Trophoblast cell (in vitro differentiated cells and primary cell): ENCODE results near the gene ASB17.
A peak's percentile ranks its signal among the peaks of the same experiment; 100 is the strongest.
"Not testable (repeated sequence)": the region's sequence is repeated elsewhere in the genome, so short reads cannot be mapped to it uniquely, and the experiment has no call there.

Experiments
- DNase-seq, 2 donors: peaks; one replicate each; pipeline ENCODE4 v3.0.0-alpha.2; 2016
- H2AFZ ChIP-seq: 2 replicates; pipeline ENCODE4 v1.6.1; 2013; ENCODE audit warnings: low read length, moderate library complexity, mild to moderate bottlenecking; ENCODE audit not compliant: insufficient read depth, poor library complexity
- H2AK5ac ChIP-seq: 2 replicates; pipeline ENCODE4 v1.6.1; 2013; ENCODE audit warnings: mild to moderate bottlenecking, low read length
- H2BK120ac ChIP-seq: 2 replicates; pipeline ENCODE4 v1.6.1; 2013; ENCODE audit warnings: low read length, mild to moderate bottlenecking, moderate library complexity; ENCODE audit not compliant: insufficient read depth, poor library complexity
- H2BK12ac ChIP-seq: 2 replicates; pipeline ENCODE4 v1.6.1; 2013; ENCODE audit warnings: mild to moderate bottlenecking, low read length, moderate library complexity
- H2BK5ac ChIP-seq: 2 replicates; pipeline ENCODE4 v1.6.1; 2013; ENCODE audit warnings: low read length, low read depth, moderate library complexity, mild to moderate bottlenecking; ENCODE audit not compliant: poor library complexity
- H3K14ac ChIP-seq: 2 replicates; pipeline ENCODE4 v1.6.1; 2013; ENCODE audit warnings: mild to moderate bottlenecking, low read length
- H3K18ac ChIP-seq: 2 replicates; pipeline ENCODE4 v1.6.1; 2013; ENCODE audit warnings: mild to moderate bottlenecking, low read length
- H3K23ac ChIP-seq: 2 replicates; pipeline ENCODE4 v1.6.1; 2013; ENCODE audit warnings: low read length
- H3K27ac ChIP-seq: 2 replicates; pipeline ENCODE4 v1.5.1; 2013; ENCODE audit warnings: low read depth, mild to moderate bottlenecking, inconsistent platforms, low read length, moderate library complexity
- H3K27me3 ChIP-seq: 2 replicates; pipeline ENCODE4 v1.6.1; 2013; ENCODE audit warnings: inconsistent platforms, mild to moderate bottlenecking, low read length, moderate library complexity; ENCODE audit not compliant: insufficient read depth
- H3K36me3 ChIP-seq, 2 experiments: 1 replicate in 1 of 2; 2 replicates in 1 of 2; pipeline ENCODE4 v1.6.1; 2013; ENCODE audit warnings: low read length in 2 of 2, mild to moderate bottlenecking in 2 of 2, moderate library complexity in 1 of 2; ENCODE audit not compliant: insufficient read depth in 2 of 2, control insufficient read depth in 1 of 2
- H3K4ac ChIP-seq: 2 replicates; pipeline ENCODE4 v1.6.1; 2013; ENCODE audit warnings: low read depth, mild to moderate bottlenecking, low read length, moderate library complexity
- H3K4me1 ChIP-seq, 2 experiments: 1 replicate in 1 of 2; 2 replicates in 1 of 2; pipeline ENCODE4 v1.6.1; 2013; ENCODE audit warnings: low read length in 2 of 2, mild to moderate bottlenecking in 2 of 2, moderate library complexity in 1 of 2; ENCODE audit not compliant: insufficient read depth in 2 of 2, control insufficient read depth in 1 of 2
- H3K4me2 ChIP-seq: 2 replicates; pipeline ENCODE4 v1.6.1; 2013; ENCODE audit warnings: inconsistent platforms, mild to moderate bottlenecking, low read length, moderate library complexity
- H3K4me3 ChIP-seq: 2 replicates; pipeline ENCODE4 v1.5.1; 2013; ENCODE audit warnings: mild to moderate bottlenecking, low read depth, low read length, inconsistent platforms
- H3K79me1 ChIP-seq: one replicate; pipeline ENCODE4 v1.6.1; 2013; ENCODE audit warnings: low read length
- H3K79me2 ChIP-seq: 2 replicates; pipeline ENCODE4 v1.6.1; 2013; ENCODE audit warnings: low read length, mild to moderate bottlenecking; ENCODE audit not compliant: control insufficient read depth, insufficient read depth, poor library complexity
- H3K9ac ChIP-seq: 2 replicates; pipeline ENCODE4 v1.6.1; 2013; ENCODE audit warnings: mild to moderate bottlenecking, low read length
- H3K9me3 ChIP-seq: 2 replicates; pipeline ENCODE4 v1.6.1; 2013; ENCODE audit warnings: low read depth, mild to moderate bottlenecking, control low read depth, inconsistent platforms, low read length; ENCODE audit not compliant: insufficient read depth
- H4K12ac ChIP-seq: 2 replicates; pipeline ENCODE4 v1.6.1; 2013; ENCODE audit warnings: low read depth, mild to moderate bottlenecking, low read length, moderate library complexity
- H4K8ac ChIP-seq: 2 replicates; pipeline ENCODE4 v1.6.1; 2013; ENCODE audit warnings: low read depth, mild to moderate bottlenecking, low read length, moderate library complexity
- H4K91ac ChIP-seq: one replicate; pipeline ENCODE4 v1.6.1; 2013; ENCODE audit warnings: low read depth, mild to moderate bottlenecking, low read length, moderate library complexity
- WGBS: extraction: QIAGEN DNeasy Blood & Tissue Kit; methylation state at CpG from one replicate; pipeline ENCODE4 v1.1.7; 2013; ENCODE audit warnings: missing lambda C conversion rate; ENCODE audit not compliant: insufficient read length, insufficient coverage; ENCODE audit errors: extremely low coverage; 5-methylcytosine and 5-hydroxymethylcytosine counted together

ASB17 gene

GRCh38 chr1:75967719-75968118 is 35.5 kb upstream of the ASB17 start:
- H3K4me1 ChIP-seq: no peaks in the 10 kb centered on the region
- H3K23ac ChIP-seq: no peak overlapping the region
- no peak overlapping the region for H2AFZ ChIP-seq
- no peak overlapping the region for H3K14ac ChIP-seq
- H3K79me1 ChIP-seq: no peaks in the 10 kb centered on the region
- H3K79me2 ChIP-seq: no peaks in the 10 kb centered on the region
- H3K9me3 ChIP-seq: no peaks in the 10 kb centered on the region
- no peak overlapping the region for H2BK12ac ChIP-seq
- H3K27me3 ChIP-seq: no peaks in the 10 kb centered on the region
- no peak overlapping the region for H2BK5ac ChIP-seq
- H3K9ac ChIP-seq: no peak overlapping the region
- no peak overlapping the region for H3K18ac ChIP-seq
- WGBS: no CpG with 5 or more reads among the region's 1 CpG
- no peak overlapping the region for H3K4ac ChIP-seq
- H3K4me3 ChIP-seq: no peak overlapping the region
- H2BK120ac ChIP-seq: no peak overlapping the region
- no peak overlapping the region for H4K12ac ChIP-seq
- no peak overlapping the region for H4K8ac ChIP-seq
- H3K4me2 ChIP-seq: no peak overlapping the region
- no peak overlapping the region for H3K27ac ChIP-seq
- no peaks in the 10 kb centered on the region for H3K36me3 ChIP-seq
- no peak overlapping the region for H4K91ac ChIP-seq
- H2AK5ac ChIP-seq: no peak overlapping the region
- DNase-seq: no peak

GRCh38 chr1:75964760-75965408 is 32.7 kb upstream of the ASB17 start:
- no peak overlapping the region for H4K8ac ChIP-seq

GRCh38 chr1:75964110-75964759 is 32.0 kb upstream of the ASB17 start:
- not testable (repeated sequence) for H3K27me3 ChIP-seq, H3K79me2 ChIP-seq, H3K9me3 ChIP-seq, H3K14ac ChIP-seq, H3K4ac ChIP-seq, H2BK5ac ChIP-seq, H2BK120ac ChIP-seq, H2AFZ ChIP-seq, H3K4me3 ChIP-seq, H4K12ac ChIP-seq, H2BK12ac ChIP-seq, H3K18ac ChIP-seq, H3K4me2 ChIP-seq, H3K27ac ChIP-seq, H4K8ac ChIP-seq, H2AK5ac ChIP-seq, H3K36me3 ChIP-seq, H3K79me1 ChIP-seq, H3K4me1 ChIP-seq, H4K91ac ChIP-seq, H3K23ac ChIP-seq, H3K9ac ChIP-seq
- WGBS: no CpG with 5 or more reads among the region's 10 CpGs
- DNase-seq: peak in 1 of 2 donors; percentile 37

More at GRCh38 chr1:75964760-75965408, 32.7 kb upstream of the ASB17 start:
- no peak overlapping the region for H2AK5ac ChIP-seq
- no peak overlapping the region for H3K14ac ChIP-seq
- no peak overlapping the region for H2AFZ ChIP-seq
- no peaks in the 10 kb centered on the region for H3K79me2 ChIP-seq
- H3K27me3 ChIP-seq: no peaks in the 10 kb centered on the region
- no peaks in the 10 kb centered on the region for H3K36me3 ChIP-seq
- H2BK120ac ChIP-seq: no peak overlapping the region
- H3K27ac ChIP-seq: no peak overlapping the region
- no peak overlapping the region for H3K9ac ChIP-seq
- no peak overlapping the region for H3K23ac ChIP-seq
- H3K4me3 ChIP-seq: no peak overlapping the region
- no peak overlapping the region for H2BK5ac ChIP-seq
- H3K4me1 ChIP-seq: no peaks in the 10 kb centered on the region
- no peak overlapping the region for H2BK12ac ChIP-seq
- no peaks in the 10 kb centered on the region for H3K79me1 ChIP-seq
- no peak overlapping the region for H3K4me2 ChIP-seq
- H3K9me3 ChIP-seq: no peaks in the 10 kb centered on the region
- H3K4ac ChIP-seq: no peak overlapping the region
- no peak for DNase-seq
- no peak overlapping the region for H3K18ac ChIP-seq
- H4K91ac ChIP-seq: no peak overlapping the region
- H4K12ac ChIP-seq: no peak overlapping the region

GRCh38 chr1:75954586-75954985 is 22.4 kb upstream of the ASB17 start:
- no peaks in the 10 kb centered on the region for H3K79me1 ChIP-seq
- H3K14ac ChIP-seq: no peak overlapping the region
- H2AK5ac ChIP-seq: no peak overlapping the region
- no peak overlapping the region for H2BK120ac ChIP-seq
- no peak overlapping the region for H4K91ac ChIP-seq
- no peaks in the 10 kb centered on the region for H3K79me2 ChIP-seq
- H3K23ac ChIP-seq: no peak overlapping the region
- H2AFZ ChIP-seq: no peak overlapping the region
- H3K27ac ChIP-seq: no peak overlapping the region
- no peak overlapping the region for H3K4me2 ChIP-seq
- H4K8ac ChIP-seq: no peak overlapping the region
- H3K4me3 ChIP-seq: no peak overlapping the region
- no peaks in the 10 kb centered on the region for H3K4me1 ChIP-seq
- H2BK12ac ChIP-seq: no peak overlapping the region
- no peak overlapping the region for H3K9ac ChIP-seq
- no peak overlapping the region for H3K18ac ChIP-seq
- no peak for DNase-seq
- H2BK5ac ChIP-seq: no peak overlapping the region
- no peaks in the 10 kb centered on the region for H3K36me3 ChIP-seq
- H4K12ac ChIP-seq: no peak overlapping the region
- H3K9me3 ChIP-seq: no peaks in the 10 kb centered on the region
- no peaks in the 10 kb centered on the region for H3K27me3 ChIP-seq
- no peak overlapping the region for H3K4ac ChIP-seq
